Glutamatergic neuron (in vitro differentiated cells): ENCODE results near the gene TTC34. TPM values are rescaled to one million over a fixed set of nuclear protein-coding genes. Genes with fewer than 3 reads are reported as not detected.

ENCODE experiments used
- DNase-seq: peaks from one replicate; pipeline ENCODE4 v3.0.0; 2022
- H3K27ac Mint-ChIP-seq: one replicate; pipeline ENCODE4 v1.8.0; 2020; ENCODE audit warnings: mild to moderate bottlenecking, mixed read lengths, inconsistent platforms; ENCODE audit not compliant: unreplicated experiment
- H3K27me3 Mint-ChIP-seq: one replicate; pipeline ENCODE4 v1.8.0; 2020; ENCODE audit warnings: mild to moderate bottlenecking, moderate library complexity, mixed read lengths, inconsistent platforms; ENCODE audit not compliant: unreplicated experiment
- H3K36me3 Mint-ChIP-seq: one replicate; pipeline ENCODE4 v1.8.0; 2020; ENCODE audit warnings: mild to moderate bottlenecking, mixed read lengths, inconsistent platforms; ENCODE audit not compliant: unreplicated experiment
- H3K4me1 Mint-ChIP-seq: one replicate; pipeline ENCODE4 v1.8.0; 2020; ENCODE audit warnings: mild to moderate bottlenecking, low read depth, mixed read lengths, inconsistent platforms; ENCODE audit not compliant: unreplicated experiment
- H3K4me3 Mint-ChIP-seq: one replicate; pipeline ENCODE4 v1.8.0; 2020; ENCODE audit warnings: mild to moderate bottlenecking, mixed read lengths, inconsistent platforms; ENCODE audit not compliant: unreplicated experiment
- H3K9me3 Mint-ChIP-seq: one replicate; pipeline ENCODE4 v1.8.0; 2020; ENCODE audit warnings: mild to moderate bottlenecking, moderate library complexity, mixed read lengths, inconsistent platforms; ENCODE audit not compliant: unreplicated experiment
- CTCF ChIP-seq: fragments of 200-600 bp; sonication (generic); IDR thresholded peaks from one replicate; pipeline ENCODE4 v1.5.0; 2021; ENCODE audit not compliant: partially characterized antibody, unreplicated experiment
- total RNA-seq: library from RNA; stranded (reverse); fragmentation: NEBNext Ultra II Directional; extraction: Animal tissue kit (Norgen Biotek cat#: 25700); gene quantifications from one replicate; pipeline ENCODE4 v1.2.1, GENCODE V29; 2021; ENCODE audit not compliant: unreplicated experiment

The TTC34 gene
- total RNA-seq, 1 donor from 2014 or later: 0.74 TPM

- H3K27ac Mint-ChIP-seq: no peak overlapping the region
- no peak for DNase-seq
- H3K4me3 Mint-ChIP-seq: no peak overlapping the region
- no peak for TF ChIP-seq CTCF
- H3K36me3 Mint-ChIP-seq: peaks cover 5% of the 10 kb centered on the region
- H3K9me3 Mint-ChIP-seq: peaks cover 16% of the 10 kb centered on the region
- H3K27me3 Mint-ChIP-seq: peaks cover 19% of the 10 kb centered on the region
- no peaks in the 10 kb centered on the region for H3K4me1 Mint-ChIP-seq
These were observed 19.4 kb upstream of the TTC34 start for GRCh38 chr1:2820731-2821372.

GRCh38 chr1:2819831-2820730, 18.6 kb upstream of the TTC34 start:
- H3K4me3 Mint-ChIP-seq: no peak overlapping the region

GRCh38 chr1:2819429-2819828, 17.9 kb upstream of the TTC34 start:
- DNase-seq: no peak
- peaks cover 19% of the 10 kb centered on the region for H3K27me3 Mint-ChIP-seq
- H3K4me3 Mint-ChIP-seq: no peak overlapping the region
- peaks cover 5% of the 10 kb centered on the region for H3K36me3 Mint-ChIP-seq
- H3K4me1 Mint-ChIP-seq: no peaks in the 10 kb centered on the region
- no peak overlapping the region for H3K27ac Mint-ChIP-seq
- no peak for TF ChIP-seq CTCF
- H3K9me3 Mint-ChIP-seq: peaks cover 16% of the 10 kb centered on the region

More at GRCh38 chr1:2819831-2820730, 18.6 kb upstream of the TTC34 start:
- peaks cover 16% of the 10 kb centered on the region for H3K9me3 Mint-ChIP-seq
- peaks cover 19% of the 10 kb centered on the region for H3K27me3 Mint-ChIP-seq
- H3K27ac Mint-ChIP-seq: no peak overlapping the region
- DNase-seq: no peak
- TF ChIP-seq CTCF: no peak
- peaks cover 5% of the 10 kb centered on the region for H3K36me3 Mint-ChIP-seq
- no peaks in the 10 kb centered on the region for H3K4me1 Mint-ChIP-seq

DNA sequence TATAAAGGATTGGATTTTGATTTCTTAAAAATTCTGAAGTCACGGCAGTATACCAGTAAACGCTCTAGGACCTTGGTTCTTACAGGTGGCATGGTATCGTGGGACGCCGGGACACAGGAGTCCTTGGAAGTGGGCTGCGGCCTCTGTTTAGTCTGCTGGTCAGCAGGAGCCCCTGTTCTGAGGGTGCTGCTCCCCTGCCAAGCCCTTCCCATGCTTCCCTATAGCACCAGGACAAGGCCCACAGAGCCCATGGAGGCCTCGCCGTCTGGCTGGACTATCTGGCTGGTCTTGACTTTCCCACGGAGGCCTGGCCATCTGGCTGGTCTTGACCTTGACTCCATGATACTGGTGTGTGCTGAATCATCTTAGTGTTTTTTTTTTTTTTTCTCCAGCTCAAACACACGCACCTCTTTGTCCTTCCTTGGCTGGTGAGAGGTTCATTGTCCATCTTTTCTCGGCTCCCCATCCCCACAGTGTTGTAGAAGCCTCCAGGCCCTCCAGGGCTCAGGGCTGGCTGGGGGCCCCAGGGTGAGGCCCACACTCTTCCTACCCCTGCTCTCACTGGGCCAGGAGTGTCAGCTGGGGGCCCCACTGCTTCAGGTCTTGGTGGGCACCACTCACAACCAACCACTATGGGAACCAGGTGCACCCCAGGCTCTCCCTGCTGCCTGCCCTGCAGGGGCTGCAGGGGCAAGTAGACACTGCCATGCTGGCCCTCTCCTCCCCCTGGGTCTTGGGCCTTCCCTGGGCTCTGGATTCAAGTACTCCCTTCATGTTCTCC, 16.5 kb upstream of the TTC34 start:
- H3K27ac Mint-ChIP-seq: no peak overlapping the region
- peaks cover 11% of the 10 kb centered on the region for H3K9me3 Mint-ChIP-seq
- H3K36me3 Mint-ChIP-seq: no peaks in the 10 kb centered on the region
- H3K4me3 Mint-ChIP-seq: no peak overlapping the region
- H3K4me1 Mint-ChIP-seq: no peaks in the 10 kb centered on the region
- TF ChIP-seq CTCF: no peak
- H3K27me3 Mint-ChIP-seq: peaks cover 15% of the 10 kb centered on the region
- no peak for DNase-seq
